SK-N-SH treated with all-trans-retinoic acid at 6 μM for 48 hours (cell line): ENCODE results near the gene KIF23.

Source experiments
- ATAC-seq: fragments of 200-7000 bp; cut with Tn5 transposase; 3 replicates; pipeline ENCODE4 v1.9.1; 2020; ENCODE audit warnings: mild to moderate bottlenecking, moderate library complexity
- ARNTL ChIP-seq: fragments of 450-650 bp; formaldehyde crosslinking; IDR thresholded peaks from 2 replicates; pipeline ENCODE4 v1.5.0; 2020; ENCODE audit warnings: low read depth, mild to moderate bottlenecking, moderate library complexity, borderline replicate concordance
- BACH2 ChIP-seq: fragments of 250-450 bp; sonication (Bioruptor Pico); IDR thresholded peaks from 2 replicates; pipeline ENCODE4 v1.9.0; 2021; ENCODE audit warnings: mild to moderate bottlenecking, borderline replicate concordance
- CREB5 ChIP-seq: fragments of 250-450 bp; sonication (Bioruptor Pico); IDR thresholded peaks from 2 replicates; pipeline ENCODE4 v1.5.1; 2020; ENCODE audit warnings: low read depth, mild to moderate bottlenecking, moderate library complexity
- CSDC2 ChIP-seq: fragments of 250-450 bp; sonication (Bioruptor Pico); IDR thresholded peaks from 2 replicates; pipeline ENCODE4 v1.5.0; 2020; ENCODE audit warnings: mild to moderate bottlenecking, moderate library complexity
- ESRRG ChIP-seq: fragments of 250-450 bp; sonication (Bioruptor Pico); IDR thresholded peaks from 2 replicates; pipeline ENCODE4 v1.6.1; 2021; ENCODE audit warnings: mild to moderate bottlenecking
- GLIS3 ChIP-seq: fragments of 250-450 bp; sonication (Bioruptor Pico); IDR thresholded peaks from 2 replicates; pipeline ENCODE4 v1.5.0; 2020; ENCODE audit warnings: mild to moderate bottlenecking, moderate library complexity
- ISL1 ChIP-seq: fragments of 250-450 bp; sonication (Bioruptor Pico); IDR thresholded peaks from 2 replicates; pipeline ENCODE4 v2.1.2; 2022; ENCODE audit warnings: mild to moderate bottlenecking, moderate library complexity
- OSR1 ChIP-seq: fragments of 250-450 bp; sonication (Bioruptor Pico); IDR thresholded peaks from 2 replicates; pipeline ENCODE4 v1.8.0; 2022; ENCODE audit warnings: moderate library complexity, mild to moderate bottlenecking, inconsistent platforms
- PATZ1 ChIP-seq: fragments of 250-450 bp; sonication (Bioruptor Pico); IDR thresholded peaks from 2 replicates; pipeline ENCODE4 v1.8.0; 2020; ENCODE audit warnings: mild to moderate bottlenecking, moderate library complexity, borderline replicate concordance
- POU6F1 ChIP-seq: fragments of 250-450 bp; sonication (Bioruptor Pico); IDR thresholded peaks from 2 replicates; pipeline ENCODE4 v1.8.0; 2021; ENCODE audit warnings: low read depth, mild to moderate bottlenecking, moderate library complexity, borderline replicate concordance
- PPARA ChIP-seq: fragments of 250-450 bp; sonication (Bioruptor Pico); IDR thresholded peaks from 2 replicates; pipeline ENCODE4 v1.5.0; 2020; ENCODE audit warnings: mild to moderate bottlenecking, borderline replicate concordance
- TCF4 ChIP-seq: fragments of 250-450 bp; sonication (Bioruptor Pico); IDR thresholded peaks from 2 replicates; pipeline ENCODE4 v1.8.0; 2021; ENCODE audit warnings: mild to moderate bottlenecking, moderate library complexity, borderline replicate concordance
- TOX ChIP-seq: fragments of 250-450 bp; sonication (Bioruptor Pico); IDR thresholded peaks from 2 replicates; pipeline ENCODE4 v1.8.0; 2021; ENCODE audit warnings: mild to moderate bottlenecking, moderate library complexity, borderline replicate concordance
- TSHZ2 ChIP-seq: fragments of 250-450 bp; sonication (Bioruptor Pico); IDR thresholded peaks from 2 replicates; pipeline ENCODE4 v1.5.0; 2020; ENCODE audit warnings: mild to moderate bottlenecking, moderate library complexity
- ZC3H10 ChIP-seq: fragments of 250-450 bp; sonication (Bioruptor Pico); IDR thresholded peaks from 2 replicates; pipeline ENCODE4 v1.5.1; 2021; ENCODE audit warnings: mild to moderate bottlenecking, moderate library complexity
- ZFP3 ChIP-seq: fragments of 250-450 bp; sonication (Bioruptor Pico); IDR thresholded peaks from 2 replicates; pipeline ENCODE4 v1.5.0; 2020; ENCODE audit warnings: mild to moderate bottlenecking, moderate library complexity
- ZFP30 ChIP-seq: fragments of 450-650 bp; formaldehyde crosslinking; IDR thresholded peaks from 2 replicates; pipeline ENCODE4 v1.5.0; 2022; ENCODE audit warnings: mild to moderate bottlenecking, moderate library complexity
- ZNF565 ChIP-seq: fragments of 450-650 bp; formaldehyde crosslinking; conservative IDR thresholded peaks from 2 replicates; pipeline ENCODE4 v1.5.0; 2020; ENCODE audit warnings: low read depth, mild to moderate bottlenecking, moderate library complexity
- ZNF70 ChIP-seq: fragments of 450-650 bp; formaldehyde crosslinking; IDR thresholded peaks from 2 replicates; pipeline ENCODE4 v1.5.0; 2020; ENCODE audit warnings: mild to moderate bottlenecking, moderate library complexity
- ZNF8 ChIP-seq: fragments of 450-650 bp; formaldehyde crosslinking; IDR thresholded peaks from 2 replicates; pipeline ENCODE4 v1.5.0; 2020; ENCODE audit warnings: mild to moderate bottlenecking, moderate library complexity
- TF ChIP-seq, protein P1 (sequence below): fragments of 250-450 bp; sonication (Bioruptor Pico); IDR thresholded peaks from 2 replicates; pipeline ENCODE4 v1.5.1; 2021; ENCODE audit warnings: mild to moderate bottlenecking, moderate library complexity

Gene KIF23

DNA sequence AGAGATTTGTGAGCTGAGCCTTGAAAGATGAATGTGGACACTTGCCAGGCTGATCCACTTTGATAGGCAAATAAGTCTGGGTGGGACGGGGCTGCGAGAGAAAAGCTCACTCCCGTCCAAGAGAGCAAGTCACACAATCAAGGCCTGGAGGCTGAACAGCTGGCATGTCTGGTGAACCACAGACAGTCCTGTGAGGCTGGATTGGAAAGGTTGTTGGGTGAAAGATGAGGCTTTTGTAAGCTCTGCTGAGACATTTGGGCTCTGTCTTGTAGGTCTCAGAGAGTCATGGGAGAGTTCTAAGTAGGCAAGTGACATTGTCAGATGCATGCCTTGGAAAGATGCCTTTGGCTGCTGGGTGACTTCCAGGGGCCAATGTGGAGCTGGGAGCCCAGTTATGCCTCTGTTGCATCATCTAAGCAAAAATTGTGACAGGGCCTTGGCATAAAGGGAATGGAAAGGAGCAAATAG lies 76.9 kb downstream of the KIF23 start:
- no peak for ATAC-seq
- no peak for TF ChIP-seq TOX (CRISPR knock-in tag)
- no peak for TF ChIP-seq TCF4 (CRISPR knock-in tag)
- TF ChIP-seq, protein P1, sequence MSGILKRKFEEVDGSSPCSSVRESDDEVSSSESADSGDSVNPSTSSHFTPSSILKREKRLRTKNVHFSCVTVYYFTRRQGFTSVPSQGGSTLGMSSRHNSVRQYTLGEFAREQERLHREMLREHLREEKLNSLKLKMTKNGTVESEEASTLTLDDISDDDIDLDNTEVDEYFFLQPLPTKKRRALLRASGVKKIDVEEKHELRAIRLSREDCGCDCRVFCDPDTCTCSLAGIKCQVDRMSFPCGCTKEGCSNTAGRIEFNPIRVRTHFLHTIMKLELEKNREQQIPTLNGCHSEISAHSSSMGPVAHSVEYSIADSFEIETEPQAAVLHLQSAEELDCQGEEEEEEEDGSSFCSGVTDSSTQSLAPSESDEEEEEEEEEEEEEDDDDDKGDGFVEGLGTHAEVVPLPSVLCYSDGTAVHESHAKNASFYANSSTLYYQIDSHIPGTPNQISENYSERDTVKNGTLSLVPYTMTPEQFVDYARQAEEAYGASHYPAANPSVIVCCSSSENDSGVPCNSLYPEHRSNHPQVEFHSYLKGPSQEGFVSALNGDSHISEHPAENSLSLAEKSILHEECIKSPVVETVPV, result no peak
- no peak for TF ChIP-seq ISL1 (CRISPR knock-in tag)
- TF ChIP-seq ZFP30, result no peak
- no peak for TF ChIP-seq PATZ1 (CRISPR knock-in tag)
- no peak for TF ChIP-seq GLIS3 (CRISPR knock-in tag)
- no peak for TF ChIP-seq ZNF565
- TF ChIP-seq PPARA (CRISPR knock-in tag), result no peak
- TF ChIP-seq ESRRG (CRISPR knock-in tag), result no peak
- TF ChIP-seq ARNTL (CRISPR knock-in tag), result no peak
- TF ChIP-seq ZC3H10 (CRISPR knock-in tag), result no peak
- no peak for TF ChIP-seq CSDC2 (CRISPR knock-in tag)
- TF ChIP-seq ZFP3 (CRISPR knock-in tag), result no peak
- no peak for TF ChIP-seq OSR1 (CRISPR knock-in tag)
- TF ChIP-seq ZNF70 (CRISPR knock-in tag), result no peak
- no peak for TF ChIP-seq CREB5 (CRISPR knock-in tag)
- no peak for TF ChIP-seq TSHZ2 (CRISPR knock-in tag)

GRCh38 chr15:69493406-69493805 lies 79.3 kb downstream of the KIF23 start:
- ATAC-seq, result no peak
- TF ChIP-seq BACH2 (CRISPR knock-in tag) (no peak), ZFP30 (no peak), OSR1 (CRISPR knock-in tag) (no peak), ZNF8 (CRISPR knock-in tag) (no peak), ZNF565 (no peak), TCF4 (CRISPR knock-in tag) (no peak)
- TF ChIP-seq, protein P1, result no peak

DNA sequence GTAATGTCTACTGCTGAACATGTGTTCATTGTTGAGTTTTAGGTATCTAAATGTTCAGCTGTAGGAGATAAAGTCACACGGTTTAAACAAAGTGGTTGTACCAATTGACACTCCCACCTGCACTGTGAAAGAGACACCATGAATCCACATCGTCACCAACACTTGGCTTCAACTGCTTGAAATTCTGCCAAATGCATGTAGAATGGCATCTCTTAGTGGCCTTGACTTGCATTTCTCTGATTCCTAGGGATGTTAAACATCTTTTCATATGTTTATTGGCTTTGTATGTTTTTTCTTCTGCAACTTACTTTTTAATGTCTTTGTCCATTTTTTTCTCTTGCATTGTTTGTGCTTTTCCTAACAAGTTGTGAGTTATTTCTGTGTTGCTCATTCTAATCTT lies 81.9 kb downstream of the KIF23 start:
- no peak for ATAC-seq
- no peak for TF ChIP-seq CREB5 (CRISPR knock-in tag)
- no peak for TF ChIP-seq POU6F1 (CRISPR knock-in tag)
- no peak for TF ChIP-seq ZNF8 (CRISPR knock-in tag)
- TF ChIP-seq BACH2 (CRISPR knock-in tag), result no peak
- TF ChIP-seq ARNTL (CRISPR knock-in tag), result no peak
- no peak for TF ChIP-seq TCF4 (CRISPR knock-in tag)
- no peak for TF ChIP-seq ESRRG (CRISPR knock-in tag)
- no peak for TF ChIP-seq PATZ1 (CRISPR knock-in tag)
- TF ChIP-seq PPARA (CRISPR knock-in tag), result no peak
- no peak for TF ChIP-seq TOX (CRISPR knock-in tag)
- TF ChIP-seq, protein P1, result no peak
- no peak for TF ChIP-seq ZNF565
